ENCODE measurements around the gene PPP2R2D.

Gene PPP2R2D

GRCh38 chr10:131928248-131929095 lies 27.7 kb downstream of the PPP2R2D start:
- Histone ChIP-seq H2AFZ (ENCODE audit: low read depth) (no peak overlapping the region), H3K4me2 (no peak overlapping the region), H3K9ac (no peak overlapping the region), H3K79me2 (ENCODE audit: insufficient read depth, low read depth) (peaks cover 89% of the 10 kb centered on the region), H3K4me3 (IDR thresholded peaks at IDR 0.05; ENCODE audit: insufficient read depth, low read depth, low read length) (no peak overlapping the region), H3K4me1 (ENCODE audit: low read depth, poor library complexity, severe bottlenecking) (no peaks in the 10 kb centered on the region), H4K20me1 (ENCODE audit: insufficient read depth) (no peaks in the 10 kb centered on the region), H3K27ac (no peak overlapping the region), H3K36me3 (ENCODE audit: insufficient read depth) (no peaks in the 10 kb centered on the region), H3K27me3 (ENCODE audit: insufficient read depth, low read depth) (no peaks in the 10 kb centered on the region)
- no peak for TF ChIP-seq CTCF (conservative IDR thresholded peaks at IDR 0.05; ENCODE audit: low read depth, low read length)

- Histone ChIP-seq H3K79me2 (ENCODE audit: insufficient read depth, low read depth) (peaks cover 81% of the 10 kb centered on the region), H3K27me3 (ENCODE audit: insufficient read depth, low read depth) (no peaks in the 10 kb centered on the region), H4K20me1 (ENCODE audit: insufficient read depth) (no peaks in the 10 kb centered on the region), H3K9ac (no peak overlapping the region), H3K27ac (no peak overlapping the region), H3K4me3 (IDR thresholded peaks at IDR 0.05; ENCODE audit: insufficient read depth, low read depth, low read length) (no peak overlapping the region), H3K4me2 (no peak overlapping the region), H3K4me1 (ENCODE audit: low read depth, poor library complexity, severe bottlenecking) (no peaks in the 10 kb centered on the region), H3K36me3 (ENCODE audit: insufficient read depth) (no peaks in the 10 kb centered on the region), H2AFZ (ENCODE audit: low read depth) (no peak overlapping the region)
- no peak for TF ChIP-seq CTCF (conservative IDR thresholded peaks at IDR 0.05; ENCODE audit: low read depth, low read length)
These were observed 28.5 kb downstream of the PPP2R2D start for GRCh38 chr10:131929122-131929845.

- no peak overlapping the region for H2AFZ ChIP-seq (ENCODE audit: low read depth)
- H3K4me2 ChIP-seq = no peak overlapping the region
- no peak overlapping the region for H3K4me3 ChIP-seq (IDR thresholded peaks at IDR 0.05; ENCODE audit: insufficient read depth, low read depth, low read length)
- no peak for TF ChIP-seq CTCF (conservative IDR thresholded peaks at IDR 0.05; ENCODE audit: low read depth, low read length)
- no peaks in the 10 kb centered on the region for H3K4me1 ChIP-seq (ENCODE audit: low read depth, poor library complexity, severe bottlenecking)
- no peak overlapping the region for H3K27ac ChIP-seq
- H3K9ac ChIP-seq = no peak overlapping the region
- no peaks in the 10 kb centered on the region for H3K36me3 ChIP-seq (ENCODE audit: insufficient read depth)
- peaks cover 73% of the 10 kb centered on the region for H3K79me2 ChIP-seq (ENCODE audit: insufficient read depth, low read depth)
- no peaks in the 10 kb centered on the region for H3K27me3 ChIP-seq (ENCODE audit: insufficient read depth, low read depth)
- H4K20me1 ChIP-seq (ENCODE audit: insufficient read depth) = no peaks in the 10 kb centered on the region
These were observed 29.3 kb downstream of the PPP2R2D start for GRCh38 chr10:131930150-131930549.

- Histone ChIP-seq H2AFZ (ENCODE audit: low read depth) (no peak overlapping the region), H3K79me2 (ENCODE audit: insufficient read depth, low read depth) (peaks cover 67% of the 10 kb centered on the region), H3K4me3 (IDR thresholded peaks at IDR 0.05; ENCODE audit: insufficient read depth, low read depth, low read length) (no peak overlapping the region), H3K9ac (no peak overlapping the region), H3K27me3 (ENCODE audit: insufficient read depth, low read depth) (no peaks in the 10 kb centered on the region), H4K20me1 (ENCODE audit: insufficient read depth) (no peaks in the 10 kb centered on the region), H3K4me1 (ENCODE audit: low read depth, poor library complexity, severe bottlenecking) (no peaks in the 10 kb centered on the region), H3K4me2 (no peak overlapping the region), H3K36me3 (ENCODE audit: insufficient read depth) (no peaks in the 10 kb centered on the region), H3K27ac (no peak overlapping the region)
- TF ChIP-seq CTCF (conservative IDR thresholded peaks at IDR 0.05; ENCODE audit: low read depth, low read length) = no peak
These were observed 29.9 kb downstream of the PPP2R2D start for GRCh38 chr10:131930586-131931330.
